ENCODE measurements around the gene ACSL3.
A peak's percentile ranks its signal among the peaks of the same experiment; 100 is the strongest.

The ACSL3 gene

GRCh38 chr2:222871291-222871690, 10.5 kb downstream of the ACSL3 start:
- H3K4me3 ChIP-seq (ENCODE audit: control insufficient read depth in 1 of 7, extremely low read depth in 1 of 7, insufficient read depth in 4 of 7, low read depth in 2 of 7, low read length in 6 of 7): no peak overlapping the region
- H3K27ac ChIP-seq (ENCODE audit: insufficient read depth in 1 of 2, low read depth in 1 of 2, low read length in 2 of 2, poor library complexity in 1 of 2, severe bottlenecking in 2 of 2): no peak overlapping the region
- peaks cover 0 to 22% (median 5%) of the 10 kb centered on the region in 4 experiments for H3K4me1 ChIP-seq (ENCODE audit: control extremely low read depth in 1 of 4, control insufficient read depth in 4 of 4, insufficient read depth in 4 of 4, low read length in 3 of 4)
- no peaks in the 10 kb centered on the region for H3K27me3 ChIP-seq (replicated peaks in 2 of 5; ENCODE audit: control insufficient read depth in 4 of 5, insufficient read depth in 5 of 5, low read length in 4 of 5)
- no peaks in the 10 kb centered on the region for H3K36me3 ChIP-seq (ENCODE audit: control insufficient read depth in 4 of 4, insufficient read depth in 4 of 4, low read length in 3 of 4)
- ChIA-PET POLR2A (no interaction called here), CTCF (interaction anchor here (1.5 to 2.0 kb wide), 2 partner anchors 9 to 14 kb away, joined by 4 to 7 read pairs; no protein-coding TSS in a partner anchor)
- H3K9me3 ChIP-seq (ENCODE audit: control extremely low read depth in 1 of 5, control insufficient read depth in 4 of 5, insufficient read depth in 2 of 5, low read depth in 1 of 5, low read length in 4 of 5): no peaks in the 10 kb centered on the region
- no peak for DNase-seq
- WGBS (ENCODE audit: insufficient coverage): 100% methylated on average over 5 of the region's 5 CpGs

DNA sequence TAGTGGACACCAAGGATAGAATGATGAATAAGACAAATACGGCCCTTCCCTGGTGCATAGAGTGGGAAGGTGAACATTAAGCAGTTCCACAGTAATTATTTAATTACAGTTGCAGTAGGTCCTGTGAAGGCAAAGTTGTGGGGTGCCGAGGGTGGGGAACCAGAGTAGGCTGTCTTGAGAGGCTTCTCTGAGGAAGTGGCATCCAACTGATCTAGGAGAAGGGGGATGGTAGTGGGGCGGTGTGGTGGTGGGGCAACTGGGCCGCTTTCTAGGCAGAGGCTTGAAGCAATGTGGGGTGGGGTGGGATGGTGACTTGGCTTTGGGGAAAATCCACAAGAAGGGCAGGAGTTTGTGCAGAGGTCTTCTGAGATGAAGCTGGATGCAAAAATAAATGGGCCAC, 11.7 kb downstream of the ACSL3 start:
- DNase-seq: peak in 1 of 3 donors; percentile 8
- H3K4me1 ChIP-seq (ENCODE audit: control extremely low read depth in 1 of 4, control insufficient read depth in 4 of 4, insufficient read depth in 4 of 4, low read length in 3 of 4): peaks cover 0 to 22% (median 5%) of the 10 kb centered on the region in 4 experiments
- H3K27me3 ChIP-seq (replicated peaks in 2 of 5; ENCODE audit: control insufficient read depth in 4 of 5, insufficient read depth in 5 of 5, low read length in 4 of 5): no peaks in the 10 kb centered on the region
- no peak overlapping the region for H3K27ac ChIP-seq (ENCODE audit: insufficient read depth in 1 of 2, low read depth in 1 of 2, low read length in 2 of 2, poor library complexity in 1 of 2, severe bottlenecking in 2 of 2)
- H3K9me3 ChIP-seq (ENCODE audit: control extremely low read depth in 1 of 5, control insufficient read depth in 4 of 5, insufficient read depth in 2 of 5, low read depth in 1 of 5, low read length in 4 of 5): no peaks in the 10 kb centered on the region
- WGBS (ENCODE audit: insufficient coverage): 100% methylated on average over 4 of the region's 4 CpGs
- POLR2A ChIA-PET: no interaction called here
- H3K4me3 ChIP-seq (ENCODE audit: control insufficient read depth in 1 of 7, extremely low read depth in 1 of 7, insufficient read depth in 4 of 7, low read depth in 2 of 7, low read length in 6 of 7): no peak overlapping the region
- no peaks in the 10 kb centered on the region for H3K36me3 ChIP-seq (ENCODE audit: control insufficient read depth in 4 of 4, insufficient read depth in 4 of 4, low read length in 3 of 4)
- CTCF ChIA-PET: no interaction called here

DNA sequence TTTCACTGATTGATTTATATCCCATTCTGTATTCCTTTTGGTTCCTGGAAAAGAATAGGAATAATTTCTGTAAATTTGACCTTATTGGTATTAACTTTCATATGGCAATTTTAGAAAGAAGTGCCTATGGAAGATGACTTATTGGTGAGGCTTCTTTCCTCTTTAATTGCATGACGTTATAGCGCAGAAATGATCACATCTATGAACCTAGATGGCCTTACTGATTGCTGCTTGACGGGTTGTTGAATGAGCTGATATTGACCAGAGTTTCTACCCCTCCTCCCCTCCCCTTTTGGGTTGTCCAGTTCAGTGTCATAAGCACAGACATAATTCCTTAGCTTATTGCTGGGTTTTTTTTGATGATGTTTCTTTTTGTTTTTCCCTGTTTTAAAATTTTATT, 14.6 kb downstream of the ACSL3 start:
- CTCF ChIA-PET: no interaction called here

DNA sequence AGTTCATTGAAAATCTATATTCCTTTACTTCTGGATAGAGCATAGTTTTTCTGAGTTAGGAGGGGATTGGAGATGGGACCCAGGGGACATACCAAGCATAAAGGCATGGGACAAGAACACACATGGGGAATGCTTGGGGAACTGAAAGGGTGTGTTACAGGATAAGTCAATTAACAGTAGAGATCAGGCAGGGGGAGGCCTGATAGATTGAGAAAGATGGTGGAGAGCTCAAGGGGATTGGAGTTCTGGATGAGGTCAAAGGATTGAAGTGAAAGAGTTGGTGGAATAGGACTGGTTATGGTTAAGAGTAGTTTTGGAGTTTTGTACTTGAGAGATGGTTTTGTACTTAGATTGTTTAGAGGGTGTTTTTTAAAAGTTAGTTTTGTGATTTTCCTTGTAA, 16.1 kb downstream of the ACSL3 start:
- ChIA-PET POLR2A (interaction anchor here (0.6 kb wide), 1 partner anchor 16 kb away, joined by 3 read pairs; no protein-coding TSS in a partner anchor), CTCF (interaction anchor here (0.7 to 2.5 kb wide), 2 partner anchors 12 to 14 kb away, joined by 3 to 6 read pairs; no protein-coding TSS in a partner anchor)
- H3K27me3 ChIP-seq (replicated peaks in 2 of 5; ENCODE audit: control insufficient read depth in 4 of 5, insufficient read depth in 5 of 5, low read length in 4 of 5): no peaks in the 10 kb centered on the region
- H3K27ac ChIP-seq (ENCODE audit: insufficient read depth in 1 of 2, low read depth in 1 of 2, low read length in 2 of 2, poor library complexity in 1 of 2, severe bottlenecking in 2 of 2): no peak overlapping the region
- DNase-seq: no peak
- H3K9me3 ChIP-seq (ENCODE audit: control extremely low read depth in 1 of 5, control insufficient read depth in 4 of 5, insufficient read depth in 2 of 5, low read depth in 1 of 5, low read length in 4 of 5): no peaks in the 10 kb centered on the region
- H3K36me3 ChIP-seq (ENCODE audit: control insufficient read depth in 4 of 4, insufficient read depth in 4 of 4, low read length in 3 of 4): no peaks in the 10 kb centered on the region
- H3K4me3 ChIP-seq (ENCODE audit: control insufficient read depth in 1 of 7, extremely low read depth in 1 of 7, insufficient read depth in 4 of 7, low read depth in 2 of 7, low read length in 6 of 7): no peak overlapping the region
- peaks cover 0 to 2% (median 0%) of the 10 kb centered on the region in 4 experiments for H3K4me1 ChIP-seq (ENCODE audit: control extremely low read depth in 1 of 4, control insufficient read depth in 4 of 4, insufficient read depth in 4 of 4, low read length in 3 of 4)

More for the DNA sequence above, 14.6 kb downstream of the ACSL3 start:
- Histone ChIP-seq H3K4me3 (ENCODE audit: control insufficient read depth in 1 of 7, extremely low read depth in 1 of 7, insufficient read depth in 4 of 7, low read depth in 2 of 7, low read length in 6 of 7) (no peak overlapping the region), H3K27me3 (replicated peaks in 2 of 5; ENCODE audit: control insufficient read depth in 4 of 5, insufficient read depth in 5 of 5, low read length in 4 of 5) (no peaks in the 10 kb centered on the region), H3K4me1 (ENCODE audit: control extremely low read depth in 1 of 4, control insufficient read depth in 4 of 4, insufficient read depth in 4 of 4, low read length in 3 of 4) (peaks cover 0 to 2% (median 0%) of the 10 kb centered on the region in 4 experiments), H3K27ac (ENCODE audit: insufficient read depth in 1 of 2, low read depth in 1 of 2, low read length in 2 of 2, poor library complexity in 1 of 2, severe bottlenecking in 2 of 2) (no peak overlapping the region), H3K36me3 (ENCODE audit: control insufficient read depth in 4 of 4, insufficient read depth in 4 of 4, low read length in 3 of 4) (no peaks in the 10 kb centered on the region), H3K9me3 (ENCODE audit: control extremely low read depth in 1 of 5, control insufficient read depth in 4 of 5, insufficient read depth in 2 of 5, low read depth in 1 of 5, low read length in 4 of 5) (no peaks in the 10 kb centered on the region)
- no CpG with 5 or more reads among the region's 3 CpGs for WGBS (ENCODE audit: insufficient coverage)
- no peak for DNase-seq
- POLR2A ChIA-PET: interaction anchor here (1.0 kb wide), 1 partner anchor 10 kb away, joined by 3 read pairs; no protein-coding TSS in a partner anchor

DNA sequence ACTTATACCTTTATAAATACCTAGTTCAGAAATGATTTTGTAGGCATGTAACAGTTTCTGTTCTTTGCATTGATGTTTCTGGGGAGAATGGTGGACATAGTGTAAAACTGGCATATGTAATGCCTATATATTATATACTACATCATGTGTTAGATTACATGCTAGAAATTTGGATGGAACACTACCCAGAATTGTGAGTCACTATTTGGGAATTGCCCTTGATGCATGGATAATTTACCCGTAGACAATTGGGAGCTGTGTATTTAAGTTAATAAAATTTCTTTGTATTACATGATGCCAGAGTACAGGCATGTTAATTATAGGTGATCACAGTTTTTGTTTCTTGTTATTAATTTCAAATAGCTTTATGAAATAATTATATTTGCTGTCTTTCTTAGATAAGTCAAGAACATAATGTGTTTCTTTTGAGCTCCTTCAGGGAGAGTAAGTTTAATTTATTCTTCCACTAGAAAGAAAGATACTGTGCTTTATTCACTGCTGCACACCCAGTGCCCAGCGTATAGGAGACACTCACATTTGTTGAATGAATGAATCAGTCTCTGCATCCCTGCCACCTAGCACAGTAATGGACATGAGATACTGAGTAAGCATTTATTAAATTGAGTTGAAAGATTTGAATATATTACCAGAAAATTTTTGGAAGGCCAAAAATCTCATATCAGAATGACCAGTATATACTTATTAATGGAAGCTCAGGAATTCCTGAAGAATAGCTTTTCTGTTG, 16.9 kb downstream of the ACSL3 start:
- Histone ChIP-seq H3K9me3 (ENCODE audit: control extremely low read depth in 1 of 5, control insufficient read depth in 4 of 5, insufficient read depth in 2 of 5, low read depth in 1 of 5, low read length in 4 of 5) (no peaks in the 10 kb centered on the region), H3K27me3 (replicated peaks in 2 of 5; ENCODE audit: control insufficient read depth in 4 of 5, insufficient read depth in 5 of 5, low read length in 4 of 5) (no peaks in the 10 kb centered on the region), H3K27ac (ENCODE audit: insufficient read depth in 1 of 2, low read depth in 1 of 2, low read length in 2 of 2, poor library complexity in 1 of 2, severe bottlenecking in 2 of 2) (no peak overlapping the region), H3K4me1 (ENCODE audit: control extremely low read depth in 1 of 4, control insufficient read depth in 4 of 4, insufficient read depth in 4 of 4, low read length in 3 of 4) (no peaks in the 10 kb centered on the region), H3K4me3 (ENCODE audit: control insufficient read depth in 1 of 7, extremely low read depth in 1 of 7, insufficient read depth in 4 of 7, low read depth in 2 of 7, low read length in 6 of 7) (no peak overlapping the region), H3K36me3 (ENCODE audit: control insufficient read depth in 4 of 4, insufficient read depth in 4 of 4, low read length in 3 of 4) (no peaks in the 10 kb centered on the region)
- CTCF ChIA-PET: interaction anchor here (2.5 kb wide), 1 partner anchor 15 kb away, joined by 6 read pairs; no protein-coding TSS in a partner anchor
- POLR2A ChIA-PET: no interaction called here
- no peak for DNase-seq
- no CpG with 5 or more reads among the region's 2 CpGs for WGBS (ENCODE audit: insufficient coverage)

DNA sequence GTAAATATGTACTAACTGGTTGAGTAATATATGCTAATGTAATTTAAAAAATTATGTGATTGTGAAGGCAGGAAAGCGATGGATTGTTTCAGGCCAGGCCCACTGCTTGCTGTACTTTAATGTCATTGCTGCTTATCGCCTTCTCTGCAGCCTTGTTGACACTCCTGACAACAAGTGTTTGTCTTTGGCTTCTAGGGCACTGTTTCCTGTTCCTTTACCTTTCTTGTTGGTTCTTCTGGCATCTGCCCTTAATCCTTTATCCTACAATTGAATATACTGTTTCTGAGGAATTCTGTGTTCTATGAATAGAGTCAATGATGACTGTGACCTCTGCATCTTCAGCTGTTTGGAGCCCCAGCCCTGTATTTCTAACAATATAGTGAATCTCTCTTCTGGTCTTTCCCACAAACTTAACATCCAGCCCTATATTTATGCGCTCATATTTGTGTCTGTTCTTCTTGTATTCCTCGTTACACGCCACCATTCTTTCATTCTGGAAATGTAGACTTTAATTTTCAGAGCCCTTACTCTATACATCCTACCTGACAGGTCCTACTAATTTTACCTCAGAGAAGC, 17.6 kb downstream of the ACSL3 start:
- no peaks in the 10 kb centered on the region for H3K4me1 ChIP-seq (ENCODE audit: control extremely low read depth in 1 of 4, control insufficient read depth in 4 of 4, insufficient read depth in 4 of 4, low read length in 3 of 4)
- no peaks in the 10 kb centered on the region for H3K36me3 ChIP-seq (ENCODE audit: control insufficient read depth in 4 of 4, insufficient read depth in 4 of 4, low read length in 3 of 4)
- ChIA-PET CTCF (interaction anchor here (1.9 to 2.5 kb wide), 2 partner anchors 16 to 169 kb away, joined by 6 read pairs; no protein-coding TSS in a partner anchor), POLR2A (no interaction called here)
- no peaks in the 10 kb centered on the region for H3K9me3 ChIP-seq (ENCODE audit: control extremely low read depth in 1 of 5, control insufficient read depth in 4 of 5, insufficient read depth in 2 of 5, low read depth in 1 of 5, low read length in 4 of 5)
- H3K27me3 ChIP-seq (replicated peaks in 2 of 5; ENCODE audit: control insufficient read depth in 4 of 5, insufficient read depth in 5 of 5, low read length in 4 of 5): no peaks in the 10 kb centered on the region
- H3K4me3 ChIP-seq (ENCODE audit: control insufficient read depth in 1 of 7, extremely low read depth in 1 of 7, insufficient read depth in 4 of 7, low read depth in 2 of 7, low read length in 6 of 7): no peak overlapping the region
- no peak overlapping the region for H3K27ac ChIP-seq (ENCODE audit: insufficient read depth in 1 of 2, low read depth in 1 of 2, low read length in 2 of 2, poor library complexity in 1 of 2, severe bottlenecking in 2 of 2)
- WGBS (ENCODE audit: insufficient coverage): 100% methylated on average over 4 of the region's 5 CpGs
- DNase-seq: no peak

Measured in common myeloid progenitor, CD34-positive (primary cell).